Activated CD4-positive, alpha-beta T cell treated with anti-CD3 and anti-CD28 coated beads, Interleukin-2, Interleukin-4, amounts not matched to agents 100 ng/mL and 50 ng/mL, durations not matched to agents 16 hours and 8 hours (primary cell): ENCODE data around the gene TRIM28.

ENCODE experiments used
- DNase-seq: peaks from one replicate; pipeline ENCODE4 v3.0.0-alpha.2; 2020; ENCODE audit warnings: low spot score

The TRIM28 gene

GRCh38 chr19:58579473-58580142 is 35.7 kb downstream of the TRIM28 start:
- DNase-seq, result no peak

- DNase-seq, result peak; percentile 92
Observed at GRCh38 chr19:58581227-58582141, 37.6 kb downstream of the TRIM28 start.

- DNase-seq, result no peak
Observed at GRCh38 chr19:58582985-58583384, 39.1 kb downstream of the TRIM28 start.

GRCh38 chr19:58584498-58585441 is 40.9 kb downstream of the TRIM28 start:
- DNase-seq, result no peak

GRCh38 chr19:58585442-58586132 is 41.7 kb downstream of the TRIM28 start:
- DNase-seq, result no peak

GRCh38 chr19:58586133-58586765 is 42.4 kb downstream of the TRIM28 start:
- DNase-seq, result no peak
